OCI-LY1 (cell line): ENCODE results near the gene IL4.

ENCODE experiments used
- H2AFZ ChIP-seq: fragments of 200-600 bp; sonication (generic), shearing (Covaris generic); 2 replicates; pipeline ENCODE4 v1.6.0; 2014; ENCODE audit warnings: antibody characterized with exemption, mild to moderate bottlenecking, low read length
- H3F3A ChIP-seq: fragments of 200-600 bp; sonication (generic), shearing (Covaris generic); 2 replicates; pipeline ENCODE4 v1.6.0; 2014; ENCODE audit warnings: mild to moderate bottlenecking, antibody characterized with exemption, low read length, moderate library complexity; ENCODE audit not compliant: insufficient read depth
- H3K27ac ChIP-seq: fragments of 200-600 bp; sonication (generic); 2 replicates; pipeline ENCODE4 v1.5.1; 2014; ENCODE audit warnings: low read length, mixed run types, mild to moderate bottlenecking, low read depth; ENCODE audit not compliant: poor library complexity, severe bottlenecking
- H3K27me3 ChIP-seq: fragments of 200-600 bp; sonication (generic); 2 replicates; pipeline ENCODE4 v1.6.0; 2014; ENCODE audit warnings: antibody characterized with exemption, mild to moderate bottlenecking, low read length, moderate library complexity; ENCODE audit not compliant: insufficient read depth
- H3K36me3 ChIP-seq: fragments of 200-600 bp; sonication (generic); 2 replicates; pipeline ENCODE4 v1.6.1; 2014; ENCODE audit warnings: mild to moderate bottlenecking, antibody characterized with exemption, low read length, moderate library complexity, mixed read lengths; ENCODE audit not compliant: insufficient read depth
- H3K4me1 ChIP-seq: fragments of 200-600 bp; sonication (generic); 2 replicates; pipeline ENCODE4 v1.5.1; 2014; ENCODE audit warnings: mild to moderate bottlenecking, low read length, moderate library complexity; ENCODE audit not compliant: insufficient read depth, severe bottlenecking
- H3K4me2 ChIP-seq: fragments of 200-600 bp; sonication (generic), shearing (Covaris generic); 2 replicates; pipeline ENCODE4 v1.6.1; 2014; ENCODE audit warnings: low read length
- H3K4me3 ChIP-seq: fragments of 200-600 bp; sonication (generic); 2 replicates; pipeline ENCODE4 v1.5.1; 2014; ENCODE audit warnings: low read length, low read depth, mild to moderate bottlenecking, mixed read lengths; ENCODE audit not compliant: poor library complexity, severe bottlenecking
- H3K79me2 ChIP-seq: fragments of 200-600 bp; shearing (Covaris generic); 2 replicates; pipeline ENCODE4 v1.6.1; 2016; ENCODE audit warnings: mixed run types, low read length, mixed read lengths; ENCODE audit not compliant: insufficient read depth
- H3K9ac ChIP-seq: fragments of 200-600 bp; sonication (generic), shearing (Covaris generic); 2 replicates; pipeline ENCODE4 v1.6.1; 2014; ENCODE audit warnings: mild to moderate bottlenecking, low read length, mixed read lengths
- H3K9me2 ChIP-seq: fragments of 200-600 bp; sonication (generic), shearing (Covaris generic); 2 replicates; pipeline ENCODE4 v1.6.1; 2014; ENCODE audit warnings: low read depth, mild to moderate bottlenecking, low read length, mixed read lengths
- H3K9me3 ChIP-seq: fragments of 200-600 bp; shearing (Covaris generic); 2 replicates; pipeline ENCODE4 v1.6.1; 2014; ENCODE audit warnings: low read length, mixed read lengths
- H4K20me1 ChIP-seq: fragments of 200-600 bp; sonication (generic), shearing (Covaris generic); 2 replicates; pipeline ENCODE4 v1.6.0; 2016; ENCODE audit warnings: mild to moderate bottlenecking, low read length; ENCODE audit not compliant: insufficient read depth
- CTCF ChIP-seq: fragments of 200-600 bp; sonication (generic), shearing (Covaris generic); IDR thresholded peaks from 2 replicates; pipeline ENCODE4 v1.5.1; 2017; ENCODE audit warnings: mild to moderate bottlenecking, antibody characterized with exemption, low read length, moderate library complexity, mixed read lengths
- EZH2 ChIP-seq: fragments of 200-600 bp; sonication (generic), shearing (Covaris generic); IDR thresholded peaks from 2 replicates; pipeline ENCODE4 v1.8.0; 2017; ENCODE audit warnings: borderline replicate concordance, mixed run types, mild to moderate bottlenecking, antibody characterized with exemption, low read length, moderate library complexity, mixed read lengths

The IL4 gene

GRCh38 chr5:132668706-132669454 lies 4.9 kb upstream of the IL4 start:
- no peak overlapping the region for H3K27ac ChIP-seq

GRCh38 chr5:132669455-132669820 lies 4.4 kb upstream of the IL4 start:
- Histone ChIP-seq H3K27me3 (no peaks in the 10 kb centered on the region; the same call in 1 of the 2 replicates), H3K4me2 (no peak overlapping the region), H4K20me1 (no peaks in the 10 kb centered on the region), H3K27ac (no peak overlapping the region), H3K4me3 (no peak overlapping the region), H3K79me2 (no peaks in the 10 kb centered on the region), H3K9me3 (no peaks in the 10 kb centered on the region), H3K9me2 (no peaks in the 10 kb centered on the region), H3F3A (no peaks in the 10 kb centered on the region), H3K4me1 (no peaks in the 10 kb centered on the region), H3K36me3 (no peaks in the 10 kb centered on the region), H2AFZ (no peak overlapping the region), H3K9ac (no peak overlapping the region)
- TF ChIP-seq CTCF = no peak

More at GRCh38 chr5:132668706-132669454, 4.9 kb upstream of the IL4 start:
- Histone ChIP-seq H3K9me2 (no peaks in the 10 kb centered on the region), H3K4me1 (no peaks in the 10 kb centered on the region), H3K9me3 (no peaks in the 10 kb centered on the region), H3K36me3 (no peaks in the 10 kb centered on the region), H3K79me2 (no peaks in the 10 kb centered on the region), H2AFZ (no peak overlapping the region), H3K4me3 (no peak overlapping the region), H3F3A (no peaks in the 10 kb centered on the region), H3K27me3 (no peaks in the 10 kb centered on the region; the same call in 1 of the 2 replicates), H3K9ac (no peak overlapping the region), H3K4me2 (no peak overlapping the region), H4K20me1 (no peaks in the 10 kb centered on the region)
- no peak for TF ChIP-seq EZH2
- no peak for TF ChIP-seq CTCF

DNA sequence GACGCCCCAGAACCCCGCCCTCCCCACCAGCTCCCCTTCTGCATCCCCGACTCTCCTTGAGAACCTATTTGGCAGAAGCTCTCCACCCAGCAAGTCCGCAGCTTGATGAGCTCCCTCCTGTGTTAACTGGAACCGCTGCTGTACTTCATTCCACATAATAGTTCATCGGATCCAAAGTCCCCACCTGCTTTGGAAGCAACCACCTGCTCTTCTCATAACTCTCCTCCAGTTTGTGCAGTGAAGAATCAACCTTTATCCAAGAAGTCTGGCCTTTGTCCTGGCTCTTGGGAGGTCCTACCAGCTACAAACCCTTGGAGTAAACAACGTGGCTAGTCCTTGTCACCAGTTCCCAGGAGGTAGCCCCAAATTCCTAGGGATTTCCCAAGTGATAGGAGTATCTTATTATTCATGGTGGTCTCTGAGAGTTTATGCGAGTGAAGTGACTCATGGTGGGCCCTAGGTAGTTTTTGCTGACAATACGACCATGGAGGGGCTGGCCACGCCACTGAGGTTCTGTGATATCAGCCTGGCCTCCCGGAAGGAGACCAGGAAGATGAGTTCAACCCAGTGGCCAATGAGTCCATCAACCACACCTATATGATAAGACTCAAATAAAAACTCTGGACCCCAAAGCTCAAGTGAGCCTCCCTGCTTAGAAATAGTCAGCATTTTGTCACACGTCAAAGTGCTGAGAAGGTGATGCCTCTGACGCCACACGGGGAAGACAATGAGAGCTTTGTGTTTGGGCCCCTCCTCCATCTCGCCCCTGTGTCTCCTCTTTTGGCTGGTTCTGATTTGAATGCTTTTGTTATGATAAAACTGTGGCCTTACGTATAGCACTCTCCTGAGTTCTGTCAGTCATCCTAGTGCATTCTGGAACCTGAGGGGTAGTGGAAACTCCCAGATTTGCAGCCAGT lies 3.6 kb upstream of the IL4 start:
- no peaks in the 10 kb centered on the region for H3F3A ChIP-seq
- no peak overlapping the region for H2AFZ ChIP-seq
- H3K4me1 ChIP-seq = no peaks in the 10 kb centered on the region
- H3K36me3 ChIP-seq = no peaks in the 10 kb centered on the region
- no peak overlapping the region for H3K27ac ChIP-seq
- H3K4me3 ChIP-seq = no peak overlapping the region
- no peaks in the 10 kb centered on the region for H3K9me3 ChIP-seq
- TF ChIP-seq CTCF (no peak), EZH2 (no peak)
- H3K27me3 ChIP-seq = no peaks in the 10 kb centered on the region; the same call in 1 of the 2 replicates
- H3K4me2 ChIP-seq = no peak overlapping the region
- no peak overlapping the region for H3K9ac ChIP-seq
- H4K20me1 ChIP-seq = no peaks in the 10 kb centered on the region
- no peaks in the 10 kb centered on the region for H3K9me2 ChIP-seq
- no peaks in the 10 kb centered on the region for H3K79me2 ChIP-seq
